Keratinocyte (primary cell): ENCODE results near the gene HGFAC. TPM values are rescaled to one million over a fixed set of nuclear protein-coding genes. Genes with fewer than 3 reads are reported as not detected.

Source experiments
- DNase-seq: peaks from one replicate; pipeline ENCODE4 v3.0.0-alpha.2; 2011; ENCODE audit warnings: low read depth, missing footprints, low spot score
- FAIRE-seq: peaks from 2 replicates; lab custom pipeline; 2011; peaks lifted over from hg19 to GRCh38; lab: Jason Lieb, UNC
- H2AFZ ChIP-seq: 2 replicates; pipeline ENCODE4 v1.6.0; 2012; ENCODE audit warnings: low read length, control low read depth, inconsistent platforms; ENCODE audit not compliant: control insufficient read depth
- H3K27ac ChIP-seq: 2 replicates; pipeline ENCODE4 v1.5.1; 2011; ENCODE audit warnings: low read length; ENCODE audit not compliant: control insufficient read depth, insufficient read depth
- H3K27me3 ChIP-seq: 3 replicates; pipeline ENCODE4 v1.6.0; 2011; ENCODE audit warnings: low read length; ENCODE audit not compliant: control insufficient read depth, insufficient read depth; ENCODE audit errors: extremely low read depth
- H3K36me3 ChIP-seq, 2 experiments: 2 replicates in 1 of 2; 3 replicates in 1 of 2; pipeline ENCODE4 v1.5.1; 2011; ENCODE audit warnings: low read length in 2 of 2, mild to moderate bottlenecking in 1 of 2; ENCODE audit not compliant: control insufficient read depth in 2 of 2, insufficient read depth in 2 of 2; ENCODE audit errors: extremely low read depth in 1 of 2
- H3K4me1 ChIP-seq: 3 replicates; pipeline ENCODE4 v1.5.1; 2011; ENCODE audit warnings: low read length; ENCODE audit not compliant: control insufficient read depth, insufficient read depth; ENCODE audit errors: extremely low read depth
- H3K4me2 ChIP-seq: 3 replicates; pipeline ENCODE4 v1.6.0; 2011; ENCODE audit warnings: low read depth, low read length; ENCODE audit not compliant: control insufficient read depth, insufficient read depth; ENCODE audit errors: extremely low read depth
- H3K4me3 ChIP-seq, 3 experiments: fragments of 200-600 bp in 1 of 3; sonication (generic) in 1 of 3; 2 replicates in 2 of 3; 3 replicates in 1 of 3; pipeline ENCODE4 v1.5.1; 2011 to 2016; ENCODE audit warnings: low read length in 3 of 3, mild to moderate bottlenecking in 3 of 3, control low read depth in 2 of 3, inconsistent platforms in 1 of 3, low read depth in 1 of 3, mixed read lengths in 1 of 3, mixed run types in 1 of 3, moderate library complexity in 1 of 3; ENCODE audit not compliant: control insufficient read depth in 2 of 3, insufficient read depth in 2 of 3; ENCODE audit errors: extremely low read depth in 1 of 3
- H3K79me2 ChIP-seq: 2 replicates; pipeline ENCODE4 v1.6.0; 2012; ENCODE audit warnings: low read length; ENCODE audit not compliant: control insufficient read depth, insufficient read depth
- H3K9ac ChIP-seq: 3 replicates; pipeline ENCODE4 v1.6.0; 2011; ENCODE audit warnings: low read length; ENCODE audit not compliant: control insufficient read depth, insufficient read depth; ENCODE audit errors: extremely low read depth
- H3K9me1 ChIP-seq: 3 replicates; pipeline ENCODE4 v1.6.0; 2011; ENCODE audit warnings: low read length; ENCODE audit not compliant: control insufficient read depth, insufficient read depth; ENCODE audit errors: extremely low read depth
- H3K9me3 ChIP-seq: 2 replicates; pipeline ENCODE4 v1.5.1; 2012; ENCODE audit warnings: low read depth, low read length; ENCODE audit not compliant: control insufficient read depth
- H4K20me1 ChIP-seq: 3 replicates; pipeline ENCODE4 v1.6.0; 2011; ENCODE audit warnings: low read length; ENCODE audit not compliant: control insufficient read depth, insufficient read depth; ENCODE audit errors: extremely low read depth
- CTCF ChIP-seq, 3 experiments: IDR thresholded peaks in 1 of 3; conservative IDR thresholded peaks in 1 of 3; optimal IDR thresholded peaks in 1 of 3; 2 replicates in 2 of 3; 3 replicates in 1 of 3; pipeline versions ENCODE3 to v1.5.1; 2011; ENCODE audit warnings: low read length in 3 of 3, mild to moderate bottlenecking in 3 of 3, moderate library complexity in 2 of 3, control low read depth in 1 of 3, inconsistent platforms in 1 of 3; ENCODE audit not compliant: insufficient read depth in 2 of 3; ENCODE audit errors: extremely low read depth in 1 of 3
- EZH2 ChIP-seq: IDR thresholded peaks from one replicate; pipeline ENCODE4 v1.6.1; 2012; ENCODE audit warnings: inconsistent platforms, mild to moderate bottlenecking, low read length, moderate library complexity
- dilution Hi-C: fragments of 300-500 bp; cut with MboI; formaldehyde crosslinking; loops from one replicate; pipeline ENCODE4 v1.7.0; 2020; ENCODE audit warnings: low sequenced_read_pairs; ENCODE audit not compliant: extremely low pct_ligation_motif_present
- polyA plus RNA-seq, 5 experiments: library from polyadenylated mRNA; depleted of rRNA in 3 of 5; stranded (reverse) in 3 of 5; stranded (forward) in 1 of 5; unstranded in 1 of 5; fragments of >200 nt; gene quantifications; 1 replicate in 1 of 5; 2 replicates in 3 of 5; 3 replicates in 1 of 5; pipeline versions ENCODE4 v1.2.1 to v1.2.3, GENCODE V29; 2011 to 2012; ENCODE audit warnings: missing spikeins in 2 of 5, low read depth in 1 of 5, low replicate concordance in 1 of 5

Gene HGFAC
- polyA plus RNA-seq, 1 donor (not counting 4 experiments of a cell fraction or from before 2014, with no cell fraction given), result not detected

GRCh38 chr4:3420956-3421355 is 20.8 kb upstream of the HGFAC start:
- Histone ChIP-seq H3K9ac (no peak overlapping the region), H4K20me1 (no peaks in the 10 kb centered on the region), H3K4me3 (no peak overlapping the region), H3K9me3 (no peaks in the 10 kb centered on the region), H3K4me2 (no peak overlapping the region), H3K36me3 (peaks cover 38 to 45% of the 10 kb centered on the region in 2 experiments), H3K27ac (no peak overlapping the region), H3K79me2 (no peaks in the 10 kb centered on the region), H3K27me3 (no peaks in the 10 kb centered on the region), H3K9me1 (no peaks in the 10 kb centered on the region), H3K4me1 (no peaks in the 10 kb centered on the region), H2AFZ (no peak overlapping the region)
- dilution Hi-C loops, result no loop called here
- FAIRE-seq, result no peak
- TF ChIP-seq CTCF (optimal IDR thresholded peaks at IDR 0.05 in 1 of 3, IDR thresholded peaks at IDR 0.05 in 1 of 3, conservative IDR thresholded peaks at IDR 0.05 in 1 of 3; ENCODE audit: extremely low read depth in 1 of 3, insufficient read depth in 2 of 3, low read length in 3 of 3), result no peak
- no peak for TF ChIP-seq EZH2
- DNase-seq, result no peak

- Histone ChIP-seq H3K9me1 (no peaks in the 10 kb centered on the region), H3K36me3 (peaks cover 33 to 40% of the 10 kb centered on the region in 2 experiments), H3K4me1 (no peaks in the 10 kb centered on the region), H3K9me3 (no peaks in the 10 kb centered on the region), H3K4me3 (no peak overlapping the region), H2AFZ (no peak overlapping the region), H4K20me1 (no peaks in the 10 kb centered on the region), H3K79me2 (no peaks in the 10 kb centered on the region), H3K9ac (no peak overlapping the region), H3K27ac (no peak overlapping the region), H3K27me3 (no peaks in the 10 kb centered on the region), H3K4me2 (no peak overlapping the region)
- TF ChIP-seq EZH2, result no peak
- no peak for TF ChIP-seq CTCF (optimal IDR thresholded peaks at IDR 0.05 in 1 of 3, IDR thresholded peaks at IDR 0.05 in 1 of 3, conservative IDR thresholded peaks at IDR 0.05 in 1 of 3; ENCODE audit: extremely low read depth in 1 of 3, insufficient read depth in 2 of 3, low read length in 3 of 3)
- DNase-seq (no peak), FAIRE-seq (no peak)
- dilution Hi-C loops, result no loop called here
These were observed 20.3 kb upstream of the HGFAC start for GRCh38 chr4:3421470-3421869.
